Spleen (tissue), 11 donors: Measurements from ENCODE around the gene MOK. TPM values are rescaled to one million over a fixed set of nuclear protein-coding genes. Genes with fewer than 3 reads are reported as not detected.

ENCODE experiments used
- DNase-seq: peaks from one replicate; pipeline ENCODE4 v3.0.0-alpha.2; 2020
- H3K27ac ChIP-seq, 8 donors: fragments of 200-600 bp; sonication (generic) in 7 of 8; 1 replicate in 4 of 8; 2 replicates in 4 of 8; pipeline versions ENCODE4 v1.5.0 to v1.8.0; 2016 to 2021; ENCODE audit warnings: inconsistent platforms in 4 of 8, mild to moderate bottlenecking in 4 of 8, moderate library complexity in 1 of 8
- H3K27me3 ChIP-seq, 7 donors: fragments of 200-600 bp; sonication (generic) in 6 of 7; replicated peaks in 1 of 7; 1 replicate in 4 of 7; 2 replicates in 3 of 7; pipeline versions ENCODE4 v1.5.0 to v1.8.0; 2016 to 2021; ENCODE audit warnings: inconsistent platforms in 3 of 7, mild to moderate bottlenecking in 1 of 7
- H3K36me3 ChIP-seq, 6 donors: fragments of 200-600 bp; sonication (generic) in 5 of 6; 1 replicate in 4 of 6; 2 replicates in 2 of 6; pipeline versions ENCODE4 v1.5.0 to v1.8.0; 2016 to 2021; ENCODE audit warnings: inconsistent platforms in 2 of 6
- H3K4me1 ChIP-seq, 6 donors: fragments of 200-600 bp; sonication (generic) in 5 of 6; 1 replicate in 3 of 6; 2 replicates in 3 of 6; pipeline versions ENCODE4 v1.5.0 to v1.8.0; 2016 to 2021; ENCODE audit warnings: inconsistent platforms in 3 of 6
- H3K4me3 ChIP-seq, 8 donors: fragments of 200-600 bp; sonication (generic) in 7 of 8; 1 replicate in 4 of 8; 2 replicates in 4 of 8; pipeline versions ENCODE4 v1.5.0 to v1.8.0; 2016 to 2021; ENCODE audit warnings: inconsistent platforms in 4 of 8, mild to moderate bottlenecking in 4 of 8, moderate library complexity in 2 of 8
- H3K9me3 ChIP-seq, 8 donors: fragments of 200-600 bp; sonication (generic) in 7 of 8; 1 replicate in 4 of 8; 2 replicates in 4 of 8; pipeline versions ENCODE4 v1.5.0 to v1.8.0; 2016 to 2021; ENCODE audit warnings: inconsistent platforms in 4 of 8
- POLR2A ChIP-seq, 3 donors: fragments of 450-650 bp; IDR thresholded peaks; one replicate each; pipeline ENCODE4 v1.5.1; 2017; ENCODE audit warnings: antibody characterized with exemption in 3 of 3, mild to moderate bottlenecking in 1 of 3
- POLR2AphosphoS5 ChIP-seq, 3 donors: sonication (generic); formaldehyde crosslinking; IDR thresholded peaks; one replicate each; pipeline ENCODE4 v1.5.1; 2017; ENCODE audit warnings: antibody characterized with exemption in 3 of 3
- WGBS, 5 donors: extraction: QIAGEN DNeasy Blood & Tissue Kit in 3 of 5; methylation state at CpG; one replicate each; pipeline versions ENCODE4 v1.1.5 to v1.1.7; 2013 to 2018; 5-methylcytosine and 5-hydroxymethylcytosine counted together
- intact Hi-C: fragments of 100-400 bp; cut with DNase I; formaldehyde crosslinking; loops from one replicate; pipeline ENCODE4 v1.15.0; 2023; ENCODE audit warnings: low total_unique reads
- polyA plus RNA-seq, 3 donors: library from polyadenylated mRNA; stranded (reverse); fragments of 200-250 nt; gene quantifications; one replicate each; pipeline ENCODE4 v1.2.1, GENCODE V29; 2013
- total RNA-seq, 7 donors: library from RNA; depleted of rRNA in 3 of 7; stranded (reverse); fragments of >200 nt in 3 of 7; fragmentation: NEBNext Ultra II Directional in 4 of 7; extraction: Animal tissue kit (Norgen Biotek cat#: 25700) in 4 of 7; gene quantifications; one replicate each; pipeline versions ENCODE4 v1.1.0 to v1.2.1, GENCODE V29; 2016 to 2021
- TF ChIP-seq, protein P1 (sequence below), 11 experiments: fragments of 200-600 bp in 7 of 11; fragments of 450-650 bp in 4 of 11; sonication (generic) in 4 of 11; IDR thresholded peaks in 8 of 11; conservative IDR thresholded peaks in 3 of 11; 1 replicate in 7 of 11; 2 replicates in 4 of 11; pipeline versions ENCODE4 v1.4.0 to v1.8.0; 2016 to 2021; ENCODE audit warnings: antibody characterized with exemption in 11 of 11, inconsistent platforms in 4 of 11, mild to moderate bottlenecking in 1 of 11
- donor health status: healthy with polysubstance abuse.
- donor health status: DM: no; HTN: no; CAD: no; lungs with moderate emphysema.
- donor health status: DM: no; HTN: no; CAD: no.
- donor health status: Bipolar disorder and iron deficiency.
- donor health status: healthy.
- donor health status: DM: no; HTN: no; CAD: no.
- donor health status: DM: yes; HTN: yes; CAD: no.

Gene MOK
- total and polyA plus RNA-seq, 10 donors, result 4.1 to 12.2 (median 9.9) TPM

- Histone ChIP-seq H3K27me3 (no peaks in the 10 kb centered on the region), H3K9me3 (no peaks in the 10 kb centered on the region), H3K4me1 (peaks cover 4 to 81% (median 36%) of the 10 kb centered on the region in 6 donors), H3K36me3 (peaks cover 0 to 8% (median 0%) of the 10 kb centered on the region in 6 donors), H3K4me3 (no peak overlapping the region), H3K27ac (no peak overlapping the region)
- 66 to 82% (median 71%) methylated on average over 7 of the region's 7 CpGs for WGBS, 5 donors
- intact Hi-C loops, result no loop called here
- DNase-seq, result no peak
- TF ChIP-seq POLR2A (IDR thresholded peaks at IDR 0.05) (no peak), POLR2AphosphoS5 (IDR thresholded peaks at IDR 0.05) (no peak)
- TF ChIP-seq, protein P1, sequence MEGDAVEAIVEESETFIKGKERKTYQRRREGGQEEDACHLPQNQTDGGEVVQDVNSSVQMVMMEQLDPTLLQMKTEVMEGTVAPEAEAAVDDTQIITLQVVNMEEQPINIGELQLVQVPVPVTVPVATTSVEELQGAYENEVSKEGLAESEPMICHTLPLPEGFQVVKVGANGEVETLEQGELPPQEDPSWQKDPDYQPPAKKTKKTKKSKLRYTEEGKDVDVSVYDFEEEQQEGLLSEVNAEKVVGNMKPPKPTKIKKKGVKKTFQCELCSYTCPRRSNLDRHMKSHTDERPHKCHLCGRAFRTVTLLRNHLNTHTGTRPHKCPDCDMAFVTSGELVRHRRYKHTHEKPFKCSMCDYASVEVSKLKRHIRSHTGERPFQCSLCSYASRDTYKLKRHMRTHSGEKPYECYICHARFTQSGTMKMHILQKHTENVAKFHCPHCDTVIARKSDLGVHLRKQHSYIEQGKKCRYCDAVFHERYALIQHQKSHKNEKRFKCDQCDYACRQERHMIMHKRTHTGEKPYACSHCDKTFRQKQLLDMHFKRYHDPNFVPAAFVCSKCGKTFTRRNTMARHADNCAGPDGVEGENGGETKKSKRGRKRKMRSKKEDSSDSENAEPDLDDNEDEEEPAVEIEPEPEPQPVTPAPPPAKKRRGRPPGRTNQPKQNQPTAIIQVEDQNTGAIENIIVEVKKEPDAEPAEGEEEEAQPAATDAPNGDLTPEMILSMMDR (IDR thresholded peaks at IDR 0.05 in 8 of 11, conservative IDR thresholded peaks at IDR 0.05 in 3 of 11), result no peak
Observed at GRCh38 chr14:102180248-102180998, 124.5 kb downstream of the MOK start.

Other genes starting within 250 kb of the MOK start
- 100 to 1,000 TPM; 162 to 395 (median 240) TPM for gene HSP90AA1, start 218.1 kb downstream of the MOK start, total RNA-seq
- gene HSP90AA1, start 218.1 kb downstream of the MOK start, polyA plus RNA-seq, result 100 to 1,000 TPM in 2 of 3 donors, 10 to 100 TPM in 1; 98.3 to 178 (median 139) TPM
- gene WDR20, start 165.3 kb downstream of the MOK start, total RNA-seq, result 10 to 100 TPM; 25.8 to 40.8 (median 30.1) TPM
- 10 to 100 TPM in 1 of 3 donors, 1 to 10 TPM in 2; 8.7 to 11.1 (median 8.7) TPM for gene WDR20, start 165.3 kb downstream of the MOK start, polyA plus RNA-seq
- 10 to 100 TPM; 12.9 to 22.5 (median 17.2) TPM for gene ZNF839, start 14.6 kb upstream of the MOK start, total RNA-seq
- 10 to 100 TPM; 10.3 to 28.5 (median 18.6) TPM for gene ZNF839, start 14.6 kb upstream of the MOK start, polyA plus RNA-seq
- gene CINP, start 57.7 kb upstream of the MOK start, total RNA-seq, result 10 to 100 TPM; 22.8 to 39.5 (median 29.3) TPM
- 10 to 100 TPM; 23.9 to 35.2 (median 28.8) TPM for gene CINP, start 57.7 kb upstream of the MOK start, polyA plus RNA-seq
- gene TECPR2, start 57.8 kb upstream of the MOK start, total RNA-seq, result 10 to 100 TPM; 23.7 to 46.6 (median 30.3) TPM
- 1 to 10 TPM; 1.1 to 5.0 (median 1.2) TPM for gene TECPR2, start 57.8 kb upstream of the MOK start, polyA plus RNA-seq
- gene ANKRD9, start 204.6 kb upstream of the MOK start, total RNA-seq, result 10 to 100 TPM in 6 of 7 donors, 1 to 10 TPM in 1; 8.6 to 24.0 (median 15.7) TPM
- 1 to 10 TPM; 2.2 to 4.9 (median 2.3) TPM for gene ANKRD9, start 204.6 kb upstream of the MOK start, polyA plus RNA-seq